Ishikawa (cell line): Measurements from ENCODE around the gene RGMA.

Experiments used
- NFIC ChIP-seq: IDR thresholded peaks from 2 replicates; pipeline ENCODE4 v1.6.1; 2012
- TAF1 ChIP-seq: IDR thresholded peaks from 2 replicates; pipeline ENCODE4 v1.6.1; 2012; ENCODE audit warnings: low read depth, mild to moderate bottlenecking
- YY1 ChIP-seq: IDR thresholded peaks from 2 replicates; pipeline ENCODE4 v1.6.1; 2012; ENCODE audit warnings: low read depth

DNA sequence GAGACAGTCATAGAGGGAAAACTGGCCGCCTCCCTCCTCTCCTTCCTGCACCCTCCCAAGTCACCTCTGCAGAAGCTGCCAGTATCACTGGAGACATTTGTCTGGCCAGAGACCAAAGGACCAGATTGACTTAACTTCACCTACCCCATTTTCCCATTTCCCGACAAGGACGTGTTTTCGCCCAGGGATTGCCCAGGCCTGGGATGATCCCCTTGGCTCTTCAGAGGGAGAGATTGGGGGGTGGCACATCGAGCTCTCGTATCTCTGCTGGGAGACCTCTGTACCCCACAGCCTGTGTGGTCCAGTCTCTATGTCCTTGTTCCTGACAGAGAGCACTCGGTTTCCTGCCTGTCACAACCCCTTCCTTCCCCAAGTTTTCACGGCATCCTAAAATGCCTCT is 31.4 kb downstream of the RGMA start:
- TF ChIP-seq YY1 (no peak), TAF1 (no peak), NFIC (no peak)
